C4-2B (cell line): ENCODE data around the gene GPR107.

Experiments
- CTCF ChIP-seq: fragments of 450-650 bp; conservative IDR thresholded peaks from 2 replicates; pipeline ENCODE4 v1.5.1; 2017; ENCODE audit warnings: mild to moderate bottlenecking
- ZFX ChIP-seq: fragments of 450-650 bp; IDR thresholded peaks from 2 replicates; pipeline ENCODE4 v1.6.1; 2017

- TF ChIP-seq CTCF, result no peak
- TF ChIP-seq ZFX, result no peak
Measured at GRCh38 chr9:130092910-130093309, 39.2 kb downstream of the GPR107 start.
